GM19328 (cell line): ENCODE results near the gene MSH3.
"Not testable (repeated sequence)": the region's sequence is repeated elsewhere in the genome, so short reads cannot be mapped to it uniquely, and the experiment has no call there.

Source experiments
- ATAC-seq: cut with Tn5 transposase; IDR thresholded peaks from one replicate; pipeline ENCODE4 v1.9.1; 2021; ENCODE audit warnings: mild to moderate bottlenecking, moderate library complexity; ENCODE audit not compliant: unreplicated experiment

MSH3 gene

GRCh38 chr5:80655231-80655774, 851 bp downstream of the MSH3 start:
- ATAC-seq: no peak

DNA sequence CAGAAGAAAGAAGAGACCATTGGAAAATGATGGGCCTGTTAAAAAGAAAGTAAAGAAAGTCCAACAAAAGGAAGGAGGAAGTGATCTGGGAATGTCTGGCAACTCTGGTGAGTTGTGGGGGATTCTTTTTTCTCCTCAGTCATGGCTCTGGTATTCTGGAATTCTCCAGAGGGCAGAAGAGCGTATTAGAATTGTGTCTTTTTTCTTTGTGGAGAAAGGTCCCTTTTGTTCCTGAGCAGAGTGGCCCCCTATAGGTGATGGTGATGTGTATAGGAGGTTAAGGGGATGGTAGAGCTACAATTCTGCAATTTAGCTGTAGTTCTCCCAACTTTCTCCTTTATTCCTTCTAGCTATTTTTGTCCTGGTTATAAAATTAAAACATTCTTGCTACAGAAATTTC, 2.0 kb downstream of the MSH3 start:
- no peak for ATAC-seq

DNA sequence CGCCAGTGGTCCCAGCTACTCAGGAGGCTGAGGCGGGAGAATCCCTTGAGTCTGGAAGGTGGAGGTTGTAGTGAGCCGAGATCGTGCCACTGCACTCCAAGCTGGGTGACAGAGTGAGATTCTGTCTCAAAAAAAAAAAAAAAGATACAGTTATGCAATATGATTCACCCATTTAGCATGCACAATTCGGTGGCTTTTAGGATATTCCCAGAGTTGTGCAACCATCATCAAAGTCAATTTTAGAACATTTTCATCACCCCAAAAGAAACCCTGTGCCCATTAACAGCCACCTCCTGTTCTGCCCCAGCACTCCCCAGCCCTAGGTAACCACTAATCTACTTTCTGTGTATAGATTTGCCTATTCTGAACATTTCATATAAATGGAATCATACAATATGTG, 4.7 kb downstream of the MSH3 start:
- no peak for ATAC-seq

GRCh38 chr5:80660661-80661060, 6.2 kb downstream of the MSH3 start:
- ATAC-seq: not testable (repeated sequence)

GRCh38 chr5:80662108-80662507, 7.7 kb downstream of the MSH3 start:
- no peak for ATAC-seq

- ATAC-seq: no peak
Measured at GRCh38 chr5:80665057-80665456, 10.6 kb downstream of the MSH3 start.

DNA sequence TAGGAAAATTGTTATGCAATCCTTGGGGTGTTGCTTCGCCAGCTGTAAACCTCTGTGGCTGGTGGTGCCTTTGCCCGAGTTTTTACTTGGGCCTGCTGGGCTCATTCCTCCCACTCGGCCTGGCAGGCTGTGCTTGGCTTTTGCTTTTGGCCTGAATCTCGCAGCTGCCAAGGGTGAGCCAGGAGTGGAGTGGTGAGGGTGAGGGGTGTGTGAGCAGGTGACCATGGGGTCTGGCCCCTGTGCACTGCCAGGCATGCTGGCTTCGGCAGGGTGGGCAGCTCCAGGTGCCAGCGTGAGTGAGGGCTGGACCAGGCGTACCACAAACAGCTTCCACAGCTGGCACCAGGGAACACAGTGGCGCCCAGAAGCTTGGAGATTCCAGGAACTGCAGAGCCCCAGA, 12.9 kb downstream of the MSH3 start:
- ATAC-seq: no peak

GRCh38 chr5:80668016-80668969, 13.8 kb downstream of the MSH3 start:
- ATAC-seq: peak; percentile 61

DNA sequence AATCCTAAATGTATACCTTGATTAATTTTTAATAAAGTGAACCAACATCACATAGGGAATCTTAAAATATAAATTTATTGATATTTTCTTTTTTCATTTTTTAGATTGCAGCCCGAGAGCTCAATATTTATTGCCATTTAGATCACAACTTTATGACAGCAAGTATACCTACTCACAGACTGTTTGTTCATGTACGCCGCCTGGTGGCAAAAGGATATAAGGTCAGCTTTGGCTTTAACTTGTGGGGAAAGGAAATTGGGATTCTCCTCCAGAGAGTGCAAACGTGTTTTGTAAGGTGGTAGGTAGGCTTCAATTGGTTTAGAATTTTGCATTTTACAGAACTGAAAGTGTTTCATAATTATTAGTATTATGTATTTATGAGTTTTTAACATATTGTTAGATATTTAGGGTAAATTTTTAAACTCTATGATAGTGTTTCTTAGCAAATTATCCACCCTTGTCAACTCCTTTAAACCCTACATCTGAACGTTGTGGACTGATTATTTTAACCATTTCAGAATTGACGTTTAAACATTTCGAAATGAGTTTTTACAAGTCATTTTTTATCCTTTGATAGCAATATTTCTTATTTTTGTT, 17.8 kb downstream of the MSH3 start:
- no peak for ATAC-seq

DNA sequence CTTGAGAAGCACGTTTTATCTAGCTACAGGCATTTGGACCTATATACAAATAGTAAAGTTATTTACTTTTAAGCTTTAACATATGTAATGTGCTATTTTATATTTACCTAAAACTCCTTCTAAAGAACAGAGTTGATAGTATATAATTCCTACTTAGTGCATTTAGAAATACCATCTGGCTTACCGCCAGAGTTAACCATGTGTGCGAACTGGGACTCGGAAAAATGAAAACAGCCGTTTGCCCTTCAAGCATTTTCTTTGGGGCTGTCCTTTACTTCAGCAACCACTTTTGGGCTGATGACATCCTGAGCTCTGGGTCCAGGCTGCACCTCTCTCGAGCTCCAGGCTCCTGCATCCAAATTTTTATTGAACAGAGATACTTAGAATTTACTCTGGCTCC, 22.3 kb downstream of the MSH3 start:
- no peak for ATAC-seq

GRCh38 chr5:80686757-80687156, 32.3 kb downstream of the MSH3 start:
- no peak for ATAC-seq

DNA sequence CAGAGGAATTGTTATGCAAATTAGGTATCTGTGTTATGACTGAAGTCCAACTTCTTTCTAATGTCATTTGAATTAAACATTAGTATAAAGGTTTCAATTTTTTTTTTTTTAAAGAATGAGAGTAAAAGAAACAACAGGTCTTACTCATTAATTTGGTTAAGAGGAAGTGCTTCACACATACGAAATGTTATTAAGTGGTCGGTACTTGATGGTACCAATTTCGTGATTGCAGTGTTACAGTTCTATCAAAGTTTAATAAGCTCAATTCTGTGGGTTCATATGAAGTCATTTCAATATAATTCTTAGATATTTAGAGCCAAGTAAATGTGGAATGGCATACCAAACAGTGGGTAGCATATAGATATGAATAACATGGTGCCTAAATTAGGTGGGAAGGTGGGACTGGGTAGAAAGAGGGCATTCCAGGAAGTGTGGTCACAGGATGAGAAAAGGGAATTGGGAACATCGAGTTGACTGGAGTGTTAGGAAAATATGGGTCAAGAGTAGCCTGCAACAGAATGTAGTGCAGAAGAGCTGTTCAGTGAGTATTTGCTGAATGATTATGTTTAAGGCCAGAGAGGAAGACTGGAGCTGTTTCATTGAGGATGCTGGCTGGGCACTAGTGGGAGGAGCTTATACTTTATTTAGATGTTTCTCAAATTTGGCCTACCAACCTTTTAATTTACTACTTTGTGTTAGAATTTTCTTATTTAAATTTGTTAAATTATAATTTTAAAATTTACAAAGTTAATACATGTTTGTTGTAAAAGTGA, 34.4 kb downstream of the MSH3 start:
- ATAC-seq: no peak

GRCh38 chr5:80689627-80690026, 35.2 kb downstream of the MSH3 start:
- no peak for ATAC-seq

- no peak for ATAC-seq
Measured at GRCh38 chr5:80695666-80696065, 41.2 kb downstream of the MSH3 start.

- no peak for ATAC-seq
Measured at GRCh38 chr5:80696450-80696849, 42.0 kb downstream of the MSH3 start.

DNA sequence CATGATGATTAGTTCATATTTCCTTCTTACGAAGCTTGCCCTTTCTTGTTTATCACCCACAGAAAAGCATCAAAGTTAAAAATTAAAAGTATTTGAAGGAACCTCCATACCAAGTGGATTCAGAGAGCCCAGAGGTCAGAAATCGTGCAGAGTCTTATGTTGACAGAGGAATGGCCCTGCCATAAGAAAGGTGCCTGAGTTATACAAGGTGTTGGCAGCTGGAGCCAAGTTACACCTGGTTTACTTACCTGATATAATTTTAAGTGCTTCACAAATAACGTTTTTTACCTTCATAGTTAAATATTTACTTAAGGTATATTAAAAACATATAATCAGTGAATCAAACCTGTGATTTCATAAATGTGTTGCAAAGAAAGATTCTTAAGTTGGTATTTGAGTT, 42.6 kb downstream of the MSH3 start:
- no peak for ATAC-seq

DNA sequence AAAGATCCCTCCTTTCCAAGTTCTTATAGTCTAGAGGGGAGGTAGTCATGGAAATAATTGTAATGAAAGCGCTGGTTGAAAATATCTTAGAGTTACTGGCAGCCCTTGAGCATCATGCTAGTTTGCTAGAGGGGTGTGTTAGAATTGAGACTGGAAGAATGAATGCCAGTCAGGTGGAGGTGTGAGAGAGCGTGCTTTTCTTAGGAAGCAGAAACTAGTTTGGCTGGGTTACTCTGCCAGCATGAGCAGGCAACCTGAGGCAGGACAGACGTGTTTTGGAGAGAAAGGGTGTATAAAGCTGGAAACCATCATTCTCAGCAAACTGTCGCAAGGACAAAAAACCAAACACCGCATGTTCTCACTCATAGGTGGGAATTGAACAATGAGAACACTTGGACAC, 43.9 kb downstream of the MSH3 start:
- no peak for ATAC-seq

GRCh38 chr5:80701597-80701996, 47.1 kb downstream of the MSH3 start:
- ATAC-seq: no peak

GRCh38 chr5:80703291-80703690, 48.8 kb downstream of the MSH3 start:
- ATAC-seq: no peak

- ATAC-seq: no peak
Measured at GRCh38 chr5:80703747-80704146, 49.3 kb downstream of the MSH3 start.

DNA sequence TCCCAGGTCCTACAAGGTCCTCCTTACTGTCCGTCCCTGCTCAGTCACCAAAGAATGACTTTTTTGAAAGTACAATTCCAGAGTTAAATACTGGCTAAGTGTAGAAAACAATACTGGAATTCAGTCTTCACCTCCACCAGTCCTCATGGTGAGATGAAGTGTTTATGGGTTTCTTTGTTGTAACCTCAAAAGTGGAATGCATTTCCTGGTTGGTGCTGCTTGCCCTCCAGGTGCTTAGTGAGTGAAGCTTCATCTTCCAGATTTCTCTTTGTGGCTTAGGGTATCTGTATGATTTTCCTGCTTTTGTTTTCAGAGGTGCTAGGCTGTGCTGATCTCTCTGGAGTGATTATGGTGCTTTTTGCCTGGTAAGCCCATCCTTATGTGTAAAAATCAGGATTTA, 49.8 kb downstream of the MSH3 start:
- ATAC-seq: no peak
